A204.1 (cell line): ENCODE results near the gene NDRG3.
A peak's percentile ranks its signal among the peaks of the same experiment; 100 is the strongest.
"Not testable (repeated sequence)": the region's sequence is repeated elsewhere in the genome, so short reads cannot be mapped to it uniquely, and the experiment has no call there.

Experiments used
- FAIRE-seq: peaks from 2 replicates; lab custom pipeline; 2012; peaks lifted over from hg19 to GRCh38; lab: Jason Lieb, UNC

Gene NDRG3

GRCh38 chr20:36760647-36761046 is 14.8 kb upstream of the NDRG3 start:
- FAIRE-seq = no peak

- no peak for FAIRE-seq
Measured at GRCh38 chr20:36758276-36758675, 12.4 kb upstream of the NDRG3 start.

GRCh38 chr20:36756496-36756895 is 10.6 kb upstream of the NDRG3 start:
- no peak for FAIRE-seq

- FAIRE-seq = peak; percentile 83
Measured at GRCh38 chr20:36754656-36755222, 8.8 kb upstream of the NDRG3 start.

GRCh38 chr20:36752582-36752981 is 6.7 kb upstream of the NDRG3 start:
- FAIRE-seq = no peak

GRCh38 chr20:36745234-36745926 is 510 bp downstream of the NDRG3 start:
- no peak for FAIRE-seq

- FAIRE-seq = no peak
Measured at GRCh38 chr20:36744764-36745191, 1.1 kb downstream of the NDRG3 start.

- FAIRE-seq = no peak
Measured at GRCh38 chr20:36744243-36744642, 1.6 kb downstream of the NDRG3 start.

GRCh38 chr20:36742558-36742957 is 3.3 kb downstream of the NDRG3 start:
- FAIRE-seq = no peak

GRCh38 chr20:36741072-36741471 is 4.8 kb downstream of the NDRG3 start:
- FAIRE-seq = no peak

GRCh38 chr20:36737183-36737499 is 8.7 kb downstream of the NDRG3 start:
- FAIRE-seq = no peak

- FAIRE-seq = no peak
Measured at GRCh38 chr20:36736451-36737182, 9.3 kb downstream of the NDRG3 start.

GRCh38 chr20:36732456-36732855 is 13.4 kb downstream of the NDRG3 start:
- FAIRE-seq = no peak

GRCh38 chr20:36728986-36729385 is 16.9 kb downstream of the NDRG3 start:
- FAIRE-seq = no peak

GRCh38 chr20:36726168-36726567 is 19.7 kb downstream of the NDRG3 start:
- no peak for FAIRE-seq

- no peak for FAIRE-seq
Measured at GRCh38 chr20:36720510-36720909, 25.4 kb downstream of the NDRG3 start.

GRCh38 chr20:36717657-36718056 is 28.2 kb downstream of the NDRG3 start:
- no peak for FAIRE-seq

- FAIRE-seq = no peak
Measured at GRCh38 chr20:36717021-36717420, 28.9 kb downstream of the NDRG3 start.

- no peak for FAIRE-seq
Measured at GRCh38 chr20:36712775-36713174, 33.1 kb downstream of the NDRG3 start.

- no peak for FAIRE-seq
Measured at GRCh38 chr20:36709126-36709525, 36.8 kb downstream of the NDRG3 start.

GRCh38 chr20:36703530-36703929 is 42.4 kb downstream of the NDRG3 start:
- FAIRE-seq = no peak

GRCh38 chr20:36700438-36700837 is 45.5 kb downstream of the NDRG3 start:
- no peak for FAIRE-seq

GRCh38 chr20:36695467-36695866 is 50.4 kb downstream of the NDRG3 start:
- not testable (repeated sequence) for FAIRE-seq

GRCh38 chr20:36688630-36689029 is 57.3 kb downstream of the NDRG3 start:
- FAIRE-seq = no peak
